OCI-LY3 (cell line): ENCODE data around the gene DPYD.

ENCODE experiments used
- EZH2phosphoT487 ChIP-seq: fragments of 200-600 bp; shearing (Covaris generic); IDR thresholded peaks from 2 replicates; pipeline ENCODE4 v1.6.1; 2018; ENCODE audit warnings: antibody characterized with exemption, mixed run types, low read depth
- TF ChIP-seq, protein P1 (sequence below): fragments of 200-600, 300-600 bp; sonication (generic); IDR thresholded peaks from 2 replicates; pipeline ENCODE4 v1.5.1; 2014; ENCODE audit warnings: antibody characterized with exemption, low read length, low read depth

GRCh38 chr1:97610102-97610501 lies 310.7 kb downstream of the DPYD start:
- TF ChIP-seq, protein P1, sequence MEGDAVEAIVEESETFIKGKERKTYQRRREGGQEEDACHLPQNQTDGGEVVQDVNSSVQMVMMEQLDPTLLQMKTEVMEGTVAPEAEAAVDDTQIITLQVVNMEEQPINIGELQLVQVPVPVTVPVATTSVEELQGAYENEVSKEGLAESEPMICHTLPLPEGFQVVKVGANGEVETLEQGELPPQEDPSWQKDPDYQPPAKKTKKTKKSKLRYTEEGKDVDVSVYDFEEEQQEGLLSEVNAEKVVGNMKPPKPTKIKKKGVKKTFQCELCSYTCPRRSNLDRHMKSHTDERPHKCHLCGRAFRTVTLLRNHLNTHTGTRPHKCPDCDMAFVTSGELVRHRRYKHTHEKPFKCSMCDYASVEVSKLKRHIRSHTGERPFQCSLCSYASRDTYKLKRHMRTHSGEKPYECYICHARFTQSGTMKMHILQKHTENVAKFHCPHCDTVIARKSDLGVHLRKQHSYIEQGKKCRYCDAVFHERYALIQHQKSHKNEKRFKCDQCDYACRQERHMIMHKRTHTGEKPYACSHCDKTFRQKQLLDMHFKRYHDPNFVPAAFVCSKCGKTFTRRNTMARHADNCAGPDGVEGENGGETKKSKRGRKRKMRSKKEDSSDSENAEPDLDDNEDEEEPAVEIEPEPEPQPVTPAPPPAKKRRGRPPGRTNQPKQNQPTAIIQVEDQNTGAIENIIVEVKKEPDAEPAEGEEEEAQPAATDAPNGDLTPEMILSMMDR: no peak
- TF ChIP-seq EZH2phosphoT487: no peak
